Trophoblast cell (in vitro differentiated cells and primary cell): Measurements from ENCODE around the gene RBBP4.

Source experiments
- DNase-seq, 2 donors: peaks; one replicate each; pipeline ENCODE4 v3.0.0-alpha.2; 2016
- H2AFZ ChIP-seq: 2 replicates; pipeline ENCODE4 v1.6.1; 2013; ENCODE audit warnings: low read length, moderate library complexity, mild to moderate bottlenecking; ENCODE audit not compliant: insufficient read depth, poor library complexity
- H2AK5ac ChIP-seq: 2 replicates; pipeline ENCODE4 v1.6.1; 2013; ENCODE audit warnings: mild to moderate bottlenecking, low read length
- H2BK120ac ChIP-seq: 2 replicates; pipeline ENCODE4 v1.6.1; 2013; ENCODE audit warnings: low read length, mild to moderate bottlenecking, moderate library complexity; ENCODE audit not compliant: insufficient read depth, poor library complexity
- H2BK12ac ChIP-seq: 2 replicates; pipeline ENCODE4 v1.6.1; 2013; ENCODE audit warnings: mild to moderate bottlenecking, low read length, moderate library complexity
- H2BK5ac ChIP-seq: 2 replicates; pipeline ENCODE4 v1.6.1; 2013; ENCODE audit warnings: low read length, low read depth, moderate library complexity, mild to moderate bottlenecking; ENCODE audit not compliant: poor library complexity
- H3K14ac ChIP-seq: 2 replicates; pipeline ENCODE4 v1.6.1; 2013; ENCODE audit warnings: mild to moderate bottlenecking, low read length
- H3K18ac ChIP-seq: 2 replicates; pipeline ENCODE4 v1.6.1; 2013; ENCODE audit warnings: mild to moderate bottlenecking, low read length
- H3K23ac ChIP-seq: 2 replicates; pipeline ENCODE4 v1.6.1; 2013; ENCODE audit warnings: low read length
- H3K27ac ChIP-seq: 2 replicates; pipeline ENCODE4 v1.5.1; 2013; ENCODE audit warnings: low read depth, mild to moderate bottlenecking, inconsistent platforms, low read length, moderate library complexity
- H3K27me3 ChIP-seq: 2 replicates; pipeline ENCODE4 v1.6.1; 2013; ENCODE audit warnings: inconsistent platforms, mild to moderate bottlenecking, low read length, moderate library complexity; ENCODE audit not compliant: insufficient read depth
- H3K36me3 ChIP-seq, 2 experiments: 1 replicate in 1 of 2; 2 replicates in 1 of 2; pipeline ENCODE4 v1.6.1; 2013; ENCODE audit warnings: low read length in 2 of 2, mild to moderate bottlenecking in 2 of 2, moderate library complexity in 1 of 2; ENCODE audit not compliant: insufficient read depth in 2 of 2, control insufficient read depth in 1 of 2
- H3K4ac ChIP-seq: 2 replicates; pipeline ENCODE4 v1.6.1; 2013; ENCODE audit warnings: low read depth, mild to moderate bottlenecking, low read length, moderate library complexity
- H3K4me1 ChIP-seq, 2 experiments: 1 replicate in 1 of 2; 2 replicates in 1 of 2; pipeline ENCODE4 v1.6.1; 2013; ENCODE audit warnings: low read length in 2 of 2, mild to moderate bottlenecking in 2 of 2, moderate library complexity in 1 of 2; ENCODE audit not compliant: insufficient read depth in 2 of 2, control insufficient read depth in 1 of 2
- H3K4me2 ChIP-seq: 2 replicates; pipeline ENCODE4 v1.6.1; 2013; ENCODE audit warnings: inconsistent platforms, mild to moderate bottlenecking, low read length, moderate library complexity
- H3K4me3 ChIP-seq: 2 replicates; pipeline ENCODE4 v1.5.1; 2013; ENCODE audit warnings: mild to moderate bottlenecking, low read depth, low read length, inconsistent platforms
- H3K79me1 ChIP-seq: one replicate; pipeline ENCODE4 v1.6.1; 2013; ENCODE audit warnings: low read length
- H3K79me2 ChIP-seq: 2 replicates; pipeline ENCODE4 v1.6.1; 2013; ENCODE audit warnings: low read length, mild to moderate bottlenecking; ENCODE audit not compliant: control insufficient read depth, insufficient read depth, poor library complexity
- H3K9ac ChIP-seq: 2 replicates; pipeline ENCODE4 v1.6.1; 2013; ENCODE audit warnings: mild to moderate bottlenecking, low read length
- H3K9me3 ChIP-seq: 2 replicates; pipeline ENCODE4 v1.6.1; 2013; ENCODE audit warnings: low read depth, mild to moderate bottlenecking, control low read depth, inconsistent platforms, low read length; ENCODE audit not compliant: insufficient read depth
- H4K12ac ChIP-seq: 2 replicates; pipeline ENCODE4 v1.6.1; 2013; ENCODE audit warnings: low read depth, mild to moderate bottlenecking, low read length, moderate library complexity
- H4K8ac ChIP-seq: 2 replicates; pipeline ENCODE4 v1.6.1; 2013; ENCODE audit warnings: low read depth, mild to moderate bottlenecking, low read length, moderate library complexity
- H4K91ac ChIP-seq: one replicate; pipeline ENCODE4 v1.6.1; 2013; ENCODE audit warnings: low read depth, mild to moderate bottlenecking, low read length, moderate library complexity
- WGBS: extraction: QIAGEN DNeasy Blood & Tissue Kit; methylation state at CpG from one replicate; pipeline ENCODE4 v1.1.7; 2013; ENCODE audit warnings: missing lambda C conversion rate; ENCODE audit not compliant: insufficient read length, insufficient coverage; ENCODE audit errors: extremely low coverage; 5-methylcytosine and 5-hydroxymethylcytosine counted together

RBBP4 gene

GRCh38 chr1:32718036-32718435, 67.0 kb downstream of the RBBP4 start:
- H3K9me3 ChIP-seq, result no peaks in the 10 kb centered on the region
- H3K4me3 ChIP-seq, result no peak overlapping the region
- H3K18ac ChIP-seq, result no peak overlapping the region
- H3K9ac ChIP-seq, result no peak overlapping the region
- no peak overlapping the region for H3K27ac ChIP-seq
- no peak overlapping the region for H2BK120ac ChIP-seq
- no peak overlapping the region for H2AK5ac ChIP-seq
- H3K4ac ChIP-seq, result no peak overlapping the region
- H3K36me3 ChIP-seq, result no peaks in the 10 kb centered on the region
- no peak overlapping the region for H3K23ac ChIP-seq
- DNase-seq, result no peak
- no peak overlapping the region for H2AFZ ChIP-seq
- no peak overlapping the region for H4K91ac ChIP-seq
- H3K79me2 ChIP-seq, result no peaks in the 10 kb centered on the region
- H3K27me3 ChIP-seq, result no peaks in the 10 kb centered on the region
- no peak overlapping the region for H4K12ac ChIP-seq
- H3K79me1 ChIP-seq, result no peaks in the 10 kb centered on the region
- H3K4me2 ChIP-seq, result no peak overlapping the region
- no peak overlapping the region for H3K14ac ChIP-seq
- H3K4me1 ChIP-seq, result peaks cover 6 to 8% of the 10 kb centered on the region in 2 experiments
- no peak overlapping the region for H4K8ac ChIP-seq
- no peak overlapping the region for H2BK12ac ChIP-seq
- no peak overlapping the region for H2BK5ac ChIP-seq
- no CpG with 5 or more reads among the region's 2 CpGs for WGBS

DNA sequence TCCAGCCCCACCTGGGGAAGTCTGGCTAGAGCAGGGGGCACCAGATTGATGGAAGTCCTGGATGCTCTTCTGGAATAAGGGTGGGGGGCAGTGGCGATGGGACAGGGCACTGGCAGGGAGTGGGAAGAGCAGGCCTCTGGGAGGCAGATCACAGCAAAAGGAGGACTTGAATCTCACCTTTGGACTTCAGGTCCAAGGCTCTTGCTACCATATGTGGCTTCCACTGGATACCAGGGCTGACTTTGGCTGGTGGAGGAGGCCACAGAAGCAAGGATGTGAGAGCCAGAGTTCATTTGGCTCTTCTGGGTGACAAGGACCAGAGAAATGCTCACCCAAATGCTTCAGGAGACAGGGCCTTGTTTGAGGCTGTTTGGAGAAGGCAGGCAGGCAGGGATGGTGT, 67.5 kb downstream of the RBBP4 start:
- DNase-seq, result no peak
- Histone ChIP-seq H3K4ac (no peak overlapping the region), H2BK5ac (no peak overlapping the region), H2AK5ac (no peak overlapping the region), H2BK120ac (no peak overlapping the region), H3K79me1 (no peaks in the 10 kb centered on the region), H2BK12ac (no peak overlapping the region), H3K14ac (no peak overlapping the region), H3K36me3 (no peaks in the 10 kb centered on the region), H2AFZ (no peak overlapping the region), H3K79me2 (no peaks in the 10 kb centered on the region), H3K4me3 (no peak overlapping the region), H3K27ac (no peak overlapping the region), H3K9ac (no peak overlapping the region), H3K4me2 (no peak overlapping the region), H3K18ac (no peak overlapping the region), H4K8ac (no peak overlapping the region), H3K9me3 (no peaks in the 10 kb centered on the region), H4K91ac (no peak overlapping the region), H4K12ac (no peak overlapping the region), H3K27me3 (no peaks in the 10 kb centered on the region), H3K4me1 (peaks cover 6 to 8% of the 10 kb centered on the region in 2 experiments), H3K23ac (no peak overlapping the region)
- no CpG with 5 or more reads among the region's 1 CpG for whole genome bisulfite sequencing

DNA sequence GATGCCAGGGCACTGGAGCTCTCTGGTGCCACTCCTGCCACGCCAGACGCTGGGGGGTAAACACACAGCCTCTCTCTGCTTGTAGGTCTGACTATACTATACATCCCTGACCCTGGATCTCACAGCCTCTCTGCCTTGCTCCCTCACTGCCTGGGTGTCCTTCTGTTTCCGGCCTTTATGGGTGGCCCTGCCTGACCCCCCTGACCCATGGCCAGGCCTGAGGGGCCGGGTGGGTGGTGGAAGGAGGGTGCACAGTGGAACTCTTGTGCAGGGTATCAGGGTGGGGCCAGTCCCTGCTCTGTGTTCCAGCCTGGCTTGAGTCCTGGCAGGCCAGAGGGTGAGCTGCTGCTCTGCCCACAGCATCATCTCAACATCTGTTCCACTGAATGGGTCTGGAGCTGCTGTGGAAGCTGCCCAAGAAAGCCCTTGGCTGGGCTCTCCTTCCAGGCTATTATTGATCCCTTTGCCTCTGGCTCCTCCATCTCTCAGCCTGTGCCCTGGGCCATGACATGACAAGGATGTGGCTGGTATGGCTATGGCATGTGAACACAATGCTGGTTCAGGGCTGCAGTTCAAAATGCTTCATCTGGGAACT, 68.8 kb downstream of the RBBP4 start:
- no peak overlapping the region for H2BK12ac ChIP-seq
- peak in 1 of 2 donors; percentile 61 for DNase-seq
- H2BK5ac ChIP-seq, result no peak overlapping the region
- no peak overlapping the region for H2BK120ac ChIP-seq
- H2AK5ac ChIP-seq, result no peak overlapping the region
- H3K4me3 ChIP-seq, result no peak overlapping the region
- H4K8ac ChIP-seq, result no peak overlapping the region
- WGBS, result no CpG with 5 or more reads among the region's 4 CpGs
- no peak overlapping the region for H2AFZ ChIP-seq
- H4K12ac ChIP-seq, result no peak overlapping the region
- H3K79me2 ChIP-seq, result no peaks in the 10 kb centered on the region
- H3K4me2 ChIP-seq, result no peak overlapping the region
- no peak overlapping the region for H3K4ac ChIP-seq
- H3K23ac ChIP-seq, result no peak overlapping the region
- H3K79me1 ChIP-seq, result peaks cover 3% of the 10 kb centered on the region
- no peak overlapping the region for H3K9ac ChIP-seq
- H3K27ac ChIP-seq, result no peak overlapping the region
- H3K4me1 ChIP-seq, result peaks cover 10% of the 10 kb centered on the region in 2 experiments
- H3K36me3 ChIP-seq, result no peaks in the 10 kb centered on the region
- H3K27me3 ChIP-seq, result no peaks in the 10 kb centered on the region
- no peak overlapping the region for H3K18ac ChIP-seq
- no peak overlapping the region for H4K91ac ChIP-seq
- no peaks in the 10 kb centered on the region for H3K9me3 ChIP-seq
- no peak overlapping the region for H3K14ac ChIP-seq

- Histone ChIP-seq H3K4me3 (no peak overlapping the region), H3K9me3 (no peaks in the 10 kb centered on the region), H3K79me2 (no peaks in the 10 kb centered on the region), H3K36me3 (no peaks in the 10 kb centered on the region), H2BK12ac (peak overlapping the region; percentile 63), H2BK5ac (peak overlapping the region; percentile 6), H3K4me1 (peaks cover 12 to 13% of the 10 kb centered on the region in 2 experiments), H4K8ac (peak overlapping the region; percentile 31), H2BK120ac (peak overlapping the region; percentile 49), H3K23ac (no peak overlapping the region), H4K91ac (peak overlapping the region; percentile 80), H3K4me2 (no peak overlapping the region), H2AFZ (peak overlapping the region; percentile 32), H3K79me1 (peaks cover 11% of the 10 kb centered on the region), H3K27ac (no peak overlapping the region), H4K12ac (no peak overlapping the region), H3K27me3 (no peaks in the 10 kb centered on the region), H3K18ac (peak overlapping the region; percentile 15), H3K9ac (no peak overlapping the region), H3K4ac (peak overlapping the region; percentile 5), H2AK5ac (peak overlapping the region; percentile 42), H3K14ac (peak overlapping the region; percentile 22)
- no CpG with 5 or more reads among the region's 14 CpGs for WGBS
- peak; percentile 47 to 58 for DNase-seq
Measured at GRCh38 chr1:32724678-32725614, 73.9 kb downstream of the RBBP4 start.
